Mucosa of gallbladder (tissue), 1 donor: Measurements from ENCODE around the gene LRGUK. TPM values are rescaled to one million over a fixed set of nuclear protein-coding genes. Genes with fewer than 3 reads are reported as not detected.

Experiments
- DNase-seq: peaks from one replicate; pipeline ENCODE4 v3.0.0-alpha.2; 2020; ENCODE audit warnings: low spot score
- total RNA-seq: library from RNA; stranded (reverse); gene quantifications from one replicate; pipeline ENCODE4 v1.2.1, GENCODE V29; 2021
- donor health status: DM: no; HTN: no; CAD: no.

The LRGUK gene
- total RNA-seq, 1 donor from 2014 or later: 2.4 TPM

GRCh38 chr7:134302120-134302519 is 175.0 kb downstream of the LRGUK start:
- no peak for DNase-seq

DNA sequence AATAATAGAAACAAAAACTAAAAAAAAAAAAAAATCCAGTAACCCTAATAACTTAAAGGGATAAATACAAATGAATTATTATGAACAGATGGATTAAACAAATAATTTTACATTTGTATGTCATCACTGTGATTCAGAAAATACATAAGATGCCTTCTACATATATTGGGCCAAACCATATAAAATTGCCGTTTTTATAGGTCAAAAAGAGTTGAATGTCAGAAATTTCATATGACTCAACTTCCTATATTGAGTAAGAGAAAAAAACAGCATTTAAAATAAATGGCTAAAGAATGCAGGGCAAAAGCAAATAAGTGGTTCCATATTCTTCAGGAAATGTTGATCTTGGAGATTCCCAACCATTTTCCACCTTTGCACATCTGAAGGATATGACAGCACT is 180.2 kb downstream of the LRGUK start:
- no peak for DNase-seq

- DNase-seq: no peak
Measured at GRCh38 chr7:134308548-134308947, 181.4 kb downstream of the LRGUK start.

DNA sequence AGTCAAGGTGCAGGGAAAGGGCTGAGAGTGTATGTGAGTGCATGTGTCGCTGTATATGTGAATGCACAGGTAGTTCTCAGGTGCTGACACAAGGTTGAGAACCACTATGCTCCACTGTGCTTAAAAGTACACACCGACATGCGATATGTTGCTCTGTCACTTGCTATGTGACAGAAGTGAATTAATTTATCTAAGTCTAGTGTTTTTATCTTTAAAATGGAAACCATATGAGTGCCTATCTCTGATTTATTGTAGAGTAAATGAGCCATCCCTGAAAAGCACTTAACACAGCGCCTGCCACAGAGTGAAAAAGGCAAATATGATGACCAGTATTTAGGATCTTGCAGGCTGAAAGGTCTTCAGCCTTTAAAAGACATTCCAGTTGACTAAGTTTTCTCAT is 184.7 kb downstream of the LRGUK start:
- DNase-seq: no peak

GRCh38 chr7:134312717-134313116 is 185.6 kb downstream of the LRGUK start:
- DNase-seq: no peak

- no peak for DNase-seq
Measured at GRCh38 chr7:134313543-134313942, 186.4 kb downstream of the LRGUK start.

Other genes starting within 250 kb of the LRGUK start
- 10.7 TPM for gene SLC35B4, start 189.6 kb downstream of the LRGUK start, total RNA-seq